BJ (cell line): ENCODE results near the gene TAF3. TPM values are rescaled to one million over a fixed set of nuclear protein-coding genes. Genes with fewer than 3 reads are reported as not detected.
A peak's percentile ranks its signal among the peaks of the same experiment; 100 is the strongest.

Experiments
- CTCF ChIA-PET: fragments of 350-600 bp; formaldehyde crosslinking; extraction: SDS; loops from one replicate; lab custom pipeline; 2021; ENCODE audit warnings: antibody characterized with exemption, inconsistent platforms; lab: Yijun Ruan, JAX
- POLR2A ChIA-PET: fragments of 300-600 bp; sonication (Branson Sonifier 250); formaldehyde crosslinking; extraction: SDS; loops from one replicate; lab custom pipeline; 2021; ENCODE audit warnings: antibody characterized with exemption; lab: Charles Lee
- DNase-seq: peaks from one replicate; pipeline ENCODE4 v3.0.0-alpha.2; 2011; ENCODE audit warnings: low read depth
- H3K27me3 ChIP-seq: 2 replicates; pipeline ENCODE4 v1.6.0; 2011; ENCODE audit warnings: low read length; ENCODE audit not compliant: control insufficient read depth, insufficient read depth
- H3K36me3 ChIP-seq: 2 replicates; pipeline ENCODE4 v1.5.1; 2011; ENCODE audit warnings: low read length; ENCODE audit not compliant: control insufficient read depth, insufficient read depth
- H3K4me3 ChIP-seq: 2 replicates; pipeline ENCODE4 v1.5.1; 2011; ENCODE audit warnings: low read depth, mild to moderate bottlenecking, control low read depth, low read length
- polyA plus RNA-seq: library from polyadenylated mRNA; depleted of rRNA; stranded (reverse); fragments of >200 nt; gene quantifications from 2 replicates; pipeline ENCODE4 v1.2.3, GENCODE V29; 2011
- TF ChIP-seq, protein P1 (sequence below): IDR thresholded peaks from 2 replicates; pipeline ENCODE4 v1.5.1; 2011; ENCODE audit warnings: low read depth, mild to moderate bottlenecking, control low read depth, inconsistent platforms, low read length, moderate library complexity; ENCODE audit not compliant: insufficient read depth

The TAF3 gene
- polyA plus RNA-seq, 1 experiment = 1.8 TPM

DNA sequence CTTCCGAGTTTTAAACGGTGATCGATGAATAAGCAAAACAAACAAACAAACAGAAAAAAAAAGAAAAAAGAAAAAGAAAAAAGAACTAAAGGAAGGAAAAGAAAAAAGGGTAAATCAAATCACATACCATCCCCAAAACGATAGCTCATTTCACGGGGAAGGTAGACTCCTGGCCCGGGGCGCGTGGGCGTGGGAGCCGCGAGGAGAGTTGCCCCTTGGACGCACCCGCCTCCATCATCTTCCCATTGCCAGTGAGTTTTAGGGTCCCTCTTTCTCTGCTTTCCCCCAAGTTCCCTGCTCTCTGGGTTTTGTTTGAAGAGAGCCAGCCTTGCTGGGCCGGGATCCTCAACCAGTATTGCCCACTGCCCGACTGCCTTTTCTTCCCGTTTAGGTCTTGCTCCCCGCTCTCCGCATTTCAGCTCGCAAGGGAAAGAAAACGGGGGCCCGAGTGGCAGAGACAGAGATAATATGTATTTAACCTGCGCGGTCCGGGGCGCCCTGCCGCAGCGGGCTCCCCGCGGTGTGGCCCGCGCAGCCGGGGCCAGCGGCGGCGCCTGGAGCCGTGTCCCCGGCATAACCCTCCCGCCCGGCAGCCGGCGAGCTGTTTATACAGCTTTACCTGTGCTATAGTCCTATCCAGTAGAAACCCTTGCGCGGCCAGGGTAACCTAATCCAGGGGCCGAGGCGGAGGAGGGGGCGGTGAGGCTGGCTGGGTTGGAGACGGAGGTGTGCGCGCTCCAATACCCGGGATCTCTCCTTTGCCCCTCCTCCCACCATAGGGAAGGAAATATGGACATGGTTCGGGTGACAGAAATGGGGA, 230.9 kb downstream of the TAF3 start:
- TF ChIP-seq, protein P1, sequence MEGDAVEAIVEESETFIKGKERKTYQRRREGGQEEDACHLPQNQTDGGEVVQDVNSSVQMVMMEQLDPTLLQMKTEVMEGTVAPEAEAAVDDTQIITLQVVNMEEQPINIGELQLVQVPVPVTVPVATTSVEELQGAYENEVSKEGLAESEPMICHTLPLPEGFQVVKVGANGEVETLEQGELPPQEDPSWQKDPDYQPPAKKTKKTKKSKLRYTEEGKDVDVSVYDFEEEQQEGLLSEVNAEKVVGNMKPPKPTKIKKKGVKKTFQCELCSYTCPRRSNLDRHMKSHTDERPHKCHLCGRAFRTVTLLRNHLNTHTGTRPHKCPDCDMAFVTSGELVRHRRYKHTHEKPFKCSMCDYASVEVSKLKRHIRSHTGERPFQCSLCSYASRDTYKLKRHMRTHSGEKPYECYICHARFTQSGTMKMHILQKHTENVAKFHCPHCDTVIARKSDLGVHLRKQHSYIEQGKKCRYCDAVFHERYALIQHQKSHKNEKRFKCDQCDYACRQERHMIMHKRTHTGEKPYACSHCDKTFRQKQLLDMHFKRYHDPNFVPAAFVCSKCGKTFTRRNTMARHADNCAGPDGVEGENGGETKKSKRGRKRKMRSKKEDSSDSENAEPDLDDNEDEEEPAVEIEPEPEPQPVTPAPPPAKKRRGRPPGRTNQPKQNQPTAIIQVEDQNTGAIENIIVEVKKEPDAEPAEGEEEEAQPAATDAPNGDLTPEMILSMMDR = no peak
- H3K36me3 ChIP-seq = no peaks in the 10 kb centered on the region
- ChIA-PET CTCF (interaction anchor here (0.6 kb wide), 1 partner anchor 171 kb away, joined by 3 read pairs; no protein-coding TSS in a partner anchor), POLR2A (no interaction called here)
- no peak overlapping the region for H3K4me3 ChIP-seq
- no peak for DNase-seq
- H3K27me3 ChIP-seq = peaks cover 80% of the 10 kb centered on the region

DNA sequence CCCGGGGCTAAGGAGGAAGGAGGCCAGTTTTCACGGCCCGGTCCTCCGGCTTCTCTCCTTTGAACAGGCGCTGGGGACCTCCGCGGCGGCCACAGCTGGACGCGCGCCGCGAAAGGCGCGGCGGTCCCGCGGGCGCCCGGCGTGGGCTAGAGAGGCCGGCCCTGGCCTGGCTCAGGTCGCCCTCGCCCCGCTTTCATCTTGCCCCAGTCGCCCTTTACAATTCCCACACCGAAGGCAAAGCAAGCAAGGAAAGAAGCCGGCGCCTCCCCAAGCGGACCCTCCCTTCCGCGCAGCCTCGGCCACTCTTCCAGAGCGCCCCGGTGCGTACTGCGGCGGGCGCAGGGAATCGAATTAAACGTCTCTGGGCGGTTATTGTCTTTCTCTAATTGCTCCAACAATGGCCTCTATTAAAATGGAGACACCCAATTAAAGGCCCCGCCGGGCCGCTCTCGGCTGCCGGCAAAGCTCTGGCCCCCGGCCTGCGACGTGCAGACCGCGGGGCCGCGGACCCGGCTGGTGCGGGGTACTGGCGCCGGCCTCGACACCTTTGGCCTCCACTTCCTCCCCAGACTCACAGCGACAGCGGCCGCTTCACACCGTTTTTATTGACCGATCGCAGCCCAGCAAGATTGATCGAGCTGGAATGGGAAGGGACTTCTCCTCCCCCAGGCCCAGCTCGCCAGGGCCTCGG, 231.7 kb downstream of the TAF3 start:
- Histone ChIP-seq H3K4me3 (peak overlapping the region; percentile 24), H3K27me3 (peaks cover 75% of the 10 kb centered on the region), H3K36me3 (no peaks in the 10 kb centered on the region)
- ChIA-PET POLR2A (interaction anchor here (0.5 kb wide), 1 partner anchor 327 kb away, joined by 5 read pairs; no protein-coding TSS in a partner anchor), CTCF (interaction anchor here (0.6 kb wide), 1 partner anchor 172 kb away, joined by 3 read pairs; no protein-coding TSS in a partner anchor)
- no peak for DNase-seq
- TF ChIP-seq, protein P1 = no peak

DNA sequence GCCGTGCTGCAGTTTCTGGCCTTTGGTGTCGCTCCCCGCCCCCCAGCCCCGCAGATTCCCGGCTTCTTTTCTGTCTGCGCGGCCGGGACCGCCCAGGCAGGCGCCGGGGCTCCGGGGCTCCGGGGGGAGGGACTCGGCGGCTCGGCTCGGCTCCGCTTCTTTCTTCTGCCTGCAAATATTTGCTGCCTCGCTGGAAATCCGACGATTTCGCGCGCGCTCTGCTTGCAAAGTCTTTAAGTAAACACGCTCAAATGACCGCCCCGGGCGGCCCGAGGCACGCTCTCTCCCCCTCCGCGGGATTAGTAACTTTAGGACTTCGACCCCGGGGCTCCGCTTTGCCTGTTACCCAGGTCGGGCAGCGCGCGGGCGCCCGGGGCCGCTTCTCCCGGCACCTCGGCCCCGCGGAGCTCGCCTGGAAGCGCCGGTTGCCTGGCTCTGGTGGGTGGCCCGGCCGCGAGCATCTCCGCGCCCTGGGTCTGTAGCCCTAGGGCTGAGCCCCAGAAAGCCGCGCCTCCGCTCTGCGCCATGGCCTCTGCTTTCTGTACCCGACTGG, 232.3 kb downstream of the TAF3 start:
- POLR2A ChIA-PET = interaction anchor here (0.5 kb wide), 1 partner anchor 326 kb away, joined by 5 read pairs; no protein-coding TSS in a partner anchor
- H3K4me3 ChIP-seq = peak overlapping the region; percentile 24
- H3K36me3 ChIP-seq = no peaks in the 10 kb centered on the region
- H3K27me3 ChIP-seq = peaks cover 72% of the 10 kb centered on the region
- CTCF ChIA-PET = interaction anchor here (1.2 kb wide), 1 partner anchor 9 kb away, joined by 3 read pairs; no protein-coding TSS in a partner anchor
- DNase-seq = no peak
- TF ChIP-seq, protein P1 = no peak

DNA sequence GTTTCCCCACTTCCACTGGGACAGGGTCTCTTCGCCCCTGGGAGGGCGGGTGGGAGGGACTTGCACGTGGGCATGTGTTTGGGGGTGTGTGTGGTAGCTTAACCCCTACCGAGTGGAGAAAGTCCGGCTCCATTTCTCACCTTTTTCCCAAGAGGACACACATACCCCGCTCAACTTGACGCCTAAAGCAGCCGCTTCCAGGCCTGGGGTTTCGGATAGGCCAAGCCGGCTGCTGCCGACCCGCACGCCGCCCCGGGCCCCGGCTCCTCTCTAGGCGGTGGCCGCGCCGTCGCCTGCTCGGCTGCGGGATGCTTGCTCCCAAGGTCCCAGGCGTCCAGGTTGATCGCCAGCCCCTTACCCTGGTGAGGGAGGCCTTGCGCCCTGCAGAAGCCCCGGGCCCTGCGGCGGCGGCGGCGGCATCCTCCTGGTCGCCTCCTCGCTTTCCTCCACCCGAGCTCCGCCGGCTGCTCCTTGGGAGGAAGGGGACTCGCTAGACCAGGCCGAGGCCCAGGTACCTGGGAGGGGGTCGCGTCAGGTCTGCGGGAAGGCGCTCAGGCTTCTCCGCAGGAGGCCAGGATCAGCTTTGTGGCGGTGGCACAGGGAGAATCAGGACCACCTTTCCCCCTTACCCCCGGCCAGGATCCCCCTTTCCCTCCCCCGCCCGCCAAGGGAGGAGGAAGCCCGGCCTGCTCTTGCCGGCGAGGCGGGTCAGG, 233.0 kb downstream of the TAF3 start:
- TF ChIP-seq, protein P1 = no peak
- CTCF ChIA-PET = interaction anchor here (1.2 kb wide), 1 partner anchor 9 kb away, joined by 3 read pairs; no protein-coding TSS in a partner anchor
- Histone ChIP-seq H3K27me3 (peaks cover 65% of the 10 kb centered on the region), H3K4me3 (no peak overlapping the region), H3K36me3 (no peaks in the 10 kb centered on the region)
- POLR2A ChIA-PET = no interaction called here
- no peak for DNase-seq
